ENCODE data around the gene HLA-DQA1. TPM values are rescaled to one million over a fixed set of nuclear protein-coding genes. Genes with fewer than 3 reads are reported as not detected.
"Not testable (repeated sequence)": the region's sequence is repeated elsewhere in the genome, so short reads cannot be mapped to it uniquely, and the experiment has no call there.

HLA-DQA1 gene
- total RNA-seq, 2 experiments from 2014 or later = 4.7 to 5.2 TPM

GRCh38 chr6:32627249-32627648, 10.0 kb upstream of the HLA-DQA1 start:
- H3K4me1 Mint-ChIP-seq = peaks cover 50% of the 10 kb centered on the region
- CTCF ChIA-PET = interaction anchor here (0.9 to 1.6 kb wide), 2 partner anchors 10 to 14 kb away, joined by 3 to 5 read pairs; no protein-coding TSS in a partner anchor
- H3K9me3 Mint-ChIP-seq = no peaks in the 10 kb centered on the region
- no peak for DNase-seq
- no peak overlapping the region for H3K4me3 Mint-ChIP-seq
- POLR2A ChIA-PET = no interaction called here
- peak overlapping the region; percentile 85 for H3K27ac Mint-ChIP-seq
- H3K27me3 Mint-ChIP-seq = no peaks in the 10 kb centered on the region
- peaks cover 15% of the 10 kb centered on the region for H3K36me3 Mint-ChIP-seq (ENCODE audit: low read depth)

- DNase-seq = peak; percentile 66
- no peaks in the 10 kb centered on the region for H3K9me3 Mint-ChIP-seq
- peak overlapping the region; percentile 85 for H3K27ac Mint-ChIP-seq
- no peak overlapping the region for H3K4me3 Mint-ChIP-seq
- H3K36me3 Mint-ChIP-seq (ENCODE audit: low read depth) = peaks cover 15% of the 10 kb centered on the region
- H3K27me3 Mint-ChIP-seq = no peaks in the 10 kb centered on the region
- ChIA-PET CTCF (interaction anchor here (0.9 to 1.6 kb wide), 2 partner anchors 10 to 14 kb away, joined by 3 to 5 read pairs; no protein-coding TSS in a partner anchor), POLR2A (no interaction called here)
- peaks cover 44% of the 10 kb centered on the region for H3K4me1 Mint-ChIP-seq
Measured at GRCh38 chr6:32627831-32628230, 9.4 kb upstream of the HLA-DQA1 start.

GRCh38 chr6:32629793-32630192, 7.4 kb upstream of the HLA-DQA1 start:
- POLR2A ChIA-PET, H3K27me3 Mint-ChIP-seq, H3K9me3 Mint-ChIP-seq, CTCF ChIA-PET, DNase-seq, H3K4me3 Mint-ChIP-seq, H3K27ac Mint-ChIP-seq: not testable (repeated sequence)
- peaks cover 15% of the 10 kb centered on the region for H3K36me3 Mint-ChIP-seq (ENCODE audit: low read depth)
- H3K4me1 Mint-ChIP-seq = peaks cover 33% of the 10 kb centered on the region

DNA sequence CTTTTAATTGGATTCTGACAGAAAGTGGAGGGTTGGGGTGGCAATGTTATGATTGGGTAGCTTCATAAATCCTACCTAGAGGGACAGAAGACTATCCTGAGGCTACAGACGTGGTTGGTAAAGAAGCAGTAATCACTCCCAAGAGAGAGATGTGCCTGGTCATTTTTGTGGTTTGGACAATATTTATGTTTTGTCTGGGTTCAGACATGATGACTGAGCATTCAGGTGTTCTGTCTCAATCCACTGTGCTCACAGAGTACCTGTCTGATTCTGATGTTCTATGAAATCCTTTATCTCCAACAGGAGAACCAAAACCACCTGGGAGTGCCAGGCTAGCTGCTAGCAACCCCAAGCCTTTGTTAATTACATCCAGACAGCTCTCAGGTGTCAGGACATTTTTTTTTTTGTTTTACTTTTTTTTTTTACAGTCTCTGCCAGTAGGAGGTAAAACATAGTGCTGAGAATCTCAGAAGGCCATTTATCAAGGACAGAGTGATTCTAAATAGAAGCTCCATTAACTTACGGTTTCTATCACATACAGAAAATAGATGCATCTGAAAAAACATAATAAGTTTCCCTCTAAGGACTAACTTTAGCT, 1.6 kb upstream of the HLA-DQA1 start:
- no peak overlapping the region for H3K4me3 Mint-ChIP-seq
- POLR2A ChIA-PET = no interaction called here

GRCh38 chr6:32637883-32638282, 677 bp downstream of the HLA-DQA1 start:
- CTCF ChIA-PET = interaction anchor here (0.6 to 0.9 kb wide), 2 partner anchors 10 to 241 kb away, joined by 4 to 5 read pairs; no protein-coding TSS in a partner anchor
- Mint-ChIP-seq H3K27me3 (peaks cover 19% of the 10 kb centered on the region), H3K27ac (no peak overlapping the region), H3K36me3 (ENCODE audit: low read depth) (no peaks in the 10 kb centered on the region), H3K4me1 (peaks cover 18% of the 10 kb centered on the region), H3K9me3 (no peaks in the 10 kb centered on the region), H3K4me3 (no peak overlapping the region)
- DNase-seq = no peak
- POLR2A ChIA-PET = no interaction called here

More for the DNA sequence above, 1.6 kb upstream of the HLA-DQA1 start:
- H3K36me3 Mint-ChIP-seq (ENCODE audit: low read depth) = no peaks in the 10 kb centered on the region
- peaks cover 4% of the 10 kb centered on the region for H3K4me1 Mint-ChIP-seq
- H3K9me3 Mint-ChIP-seq = no peaks in the 10 kb centered on the region
- CTCF ChIA-PET = no interaction called here
- H3K27ac Mint-ChIP-seq = no peak overlapping the region
- peaks cover 19% of the 10 kb centered on the region for H3K27me3 Mint-ChIP-seq
- DNase-seq = no peak

DNA sequence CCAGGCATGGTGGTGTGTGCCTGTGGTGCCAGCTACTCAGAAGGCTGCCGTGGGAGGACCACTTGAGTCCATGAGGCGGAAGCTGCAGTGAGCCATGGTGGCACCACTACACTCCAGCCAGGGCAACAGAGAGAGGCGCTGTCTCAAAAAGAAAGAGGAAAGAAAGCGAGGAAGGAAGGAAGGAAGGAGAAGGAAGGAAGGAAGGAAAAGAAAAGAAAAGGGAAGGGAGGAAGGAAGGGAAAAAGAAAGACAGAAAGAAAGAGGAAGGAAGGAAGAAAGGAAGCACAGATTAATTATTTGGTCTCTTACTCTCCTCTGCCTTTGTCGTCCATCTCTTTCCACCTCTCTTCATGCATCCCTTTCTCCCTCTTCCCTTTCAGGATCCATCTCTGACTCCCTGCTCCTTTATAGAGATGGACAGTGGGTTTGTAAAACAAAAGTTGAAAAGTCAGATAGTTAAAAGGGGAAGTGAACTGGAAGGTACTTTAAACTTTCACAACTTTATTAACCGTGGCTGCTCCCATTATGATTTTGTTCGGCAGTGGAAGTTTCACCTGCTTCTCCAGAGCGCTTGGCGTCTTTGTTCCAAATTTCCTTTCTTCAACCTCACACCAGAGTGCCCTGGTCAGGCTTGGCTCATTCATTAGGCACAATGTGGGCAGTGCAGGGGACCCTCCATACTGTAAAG, 1.5 kb downstream of the HLA-DQA1 start:
- Mint-ChIP-seq H3K4me3 (no peak overlapping the region), H3K36me3 (ENCODE audit: low read depth) (no peaks in the 10 kb centered on the region), H3K27ac (no peak overlapping the region), H3K27me3 (peaks cover 19% of the 10 kb centered on the region), H3K4me1 (peaks cover 21% of the 10 kb centered on the region), H3K9me3 (no peaks in the 10 kb centered on the region)
- ChIA-PET POLR2A (no interaction called here), CTCF (no interaction called here)
- DNase-seq = no peak

DNA sequence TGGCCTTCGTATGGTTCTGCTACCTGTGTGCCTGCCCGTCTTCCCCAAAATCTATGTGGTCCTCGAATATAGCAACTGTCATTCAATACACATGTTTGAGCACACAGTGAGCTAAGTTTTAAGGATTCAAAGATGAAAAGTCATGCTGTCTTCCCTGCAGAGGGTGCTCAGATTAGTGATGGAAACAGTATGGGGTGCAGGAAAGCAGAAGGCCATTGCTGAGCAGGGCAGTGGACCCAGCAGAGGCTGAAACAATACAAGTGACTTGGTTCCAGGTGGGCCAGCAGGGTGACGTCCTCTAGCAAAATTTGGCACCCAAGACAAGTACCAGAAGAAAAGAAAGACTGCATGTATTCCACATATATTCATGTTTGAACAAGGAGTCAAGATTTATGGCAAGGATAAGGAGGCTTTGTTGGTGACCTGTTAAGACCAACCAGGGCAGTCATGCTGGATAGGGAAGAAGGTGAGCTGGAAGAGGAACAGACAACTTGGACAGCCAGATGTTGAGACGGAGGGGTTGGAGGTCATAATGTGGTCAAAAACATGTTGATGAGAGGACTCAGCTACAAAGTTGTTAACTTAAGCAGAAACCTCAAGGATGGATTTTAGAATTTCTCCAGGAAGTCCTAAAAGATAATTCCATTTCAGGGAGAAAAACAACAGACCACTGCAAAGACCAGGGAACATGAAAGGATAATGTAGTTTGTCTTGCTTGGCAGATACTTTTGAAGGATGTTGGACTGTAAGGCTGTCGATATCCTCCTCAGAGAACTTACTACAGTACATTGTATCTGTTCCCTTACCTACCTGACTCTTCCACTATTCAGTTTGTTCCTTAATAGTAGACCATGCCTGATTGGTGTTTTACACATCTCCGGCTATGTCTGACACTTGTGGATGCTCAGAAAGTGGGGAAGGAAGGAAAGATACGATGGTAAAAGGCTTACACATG, 2.5 kb downstream of the HLA-DQA1 start:
- H3K36me3 Mint-ChIP-seq (ENCODE audit: low read depth) = no peaks in the 10 kb centered on the region
- no peak for DNase-seq
- H3K4me3 Mint-ChIP-seq = no peak overlapping the region
- H3K4me1 Mint-ChIP-seq = peaks cover 18% of the 10 kb centered on the region
- CTCF ChIA-PET = no interaction called here
- no peaks in the 10 kb centered on the region for H3K9me3 Mint-ChIP-seq
- H3K27ac Mint-ChIP-seq = no peak overlapping the region
- peaks cover 18% of the 10 kb centered on the region for H3K27me3 Mint-ChIP-seq
- POLR2A ChIA-PET = no interaction called here

- no peak overlapping the region for H3K27ac Mint-ChIP-seq
- ChIA-PET POLR2A (no interaction called here), CTCF (no interaction called here)
- H3K36me3 Mint-ChIP-seq (ENCODE audit: low read depth) = no peaks in the 10 kb centered on the region
- H3K27me3 Mint-ChIP-seq = peaks cover 9% of the 10 kb centered on the region
- H3K4me1 Mint-ChIP-seq = peaks cover 18% of the 10 kb centered on the region
- no peak overlapping the region for H3K4me3 Mint-ChIP-seq
- no peak for DNase-seq
- no peaks in the 10 kb centered on the region for H3K9me3 Mint-ChIP-seq
Measured at GRCh38 chr6:32641122-32641521, 3.9 kb downstream of the HLA-DQA1 start.

DNA sequence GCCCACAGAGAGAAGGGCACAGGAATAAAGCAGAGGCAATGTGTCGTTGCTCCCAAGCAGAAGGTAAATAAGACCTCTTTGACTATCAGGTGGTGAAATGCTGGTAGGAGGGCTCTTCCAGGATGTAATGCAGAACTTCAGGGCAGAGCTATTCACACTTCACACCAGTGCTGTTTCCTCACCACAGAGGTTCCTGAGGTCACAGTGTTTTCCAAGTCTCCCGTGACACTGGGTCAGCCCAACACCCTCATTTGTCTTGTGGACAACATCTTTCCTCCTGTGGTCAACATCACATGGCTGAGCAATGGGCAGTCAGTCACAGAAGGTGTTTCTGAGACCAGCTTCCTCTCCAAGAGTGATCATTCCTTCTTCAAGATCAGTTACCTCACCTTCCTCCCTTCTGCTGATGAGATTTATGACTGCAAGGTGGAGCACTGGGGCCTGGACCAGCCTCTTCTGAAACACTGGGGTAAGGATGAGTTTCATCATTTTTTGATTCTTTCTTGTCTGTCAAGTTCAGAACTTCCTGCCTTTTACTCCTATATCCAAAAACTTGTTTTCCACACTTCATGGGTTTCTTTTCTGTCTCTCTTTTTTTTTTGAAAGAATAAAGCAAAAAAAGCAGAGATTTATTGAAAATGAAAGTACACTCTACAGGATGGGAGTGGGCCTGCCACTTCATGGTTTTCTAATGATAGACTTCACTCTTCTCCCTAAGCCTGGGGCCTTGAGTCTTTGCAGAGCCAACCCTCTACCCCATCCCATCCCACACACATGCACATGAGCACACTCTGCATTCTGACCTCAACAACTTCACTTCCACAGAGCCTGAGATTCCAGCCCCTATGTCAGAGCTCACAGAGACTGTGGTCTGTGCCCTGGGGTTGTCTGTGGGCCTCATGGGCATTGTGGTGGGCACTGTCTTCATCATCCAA, 4.8 kb downstream of the HLA-DQA1 start:
- CTCF ChIA-PET = interaction anchor here (2.2 kb wide), 1 partner anchor 50 kb away, joined by 5 read pairs; no protein-coding TSS in a partner anchor
- peaks cover 18% of the 10 kb centered on the region for H3K4me1 Mint-ChIP-seq
- H3K36me3 Mint-ChIP-seq (ENCODE audit: low read depth); DNase-seq; H3K9me3 Mint-ChIP-seq; POLR2A ChIA-PET; H3K27me3 Mint-ChIP-seq; H3K4me3 Mint-ChIP-seq: not testable (repeated sequence)
- peak overlapping the region; percentile 55 for H3K27ac Mint-ChIP-seq

GRCh38 chr6:32642720-32643106, 5.5 kb downstream of the HLA-DQA1 start:
- ChIA-PET POLR2A (no interaction called here), CTCF (interaction anchor here (2.2 kb wide), 1 partner anchor 49 kb away, joined by 5 read pairs; no protein-coding TSS in a partner anchor)
- no peak for DNase-seq
- Mint-ChIP-seq H3K4me3 (no peak overlapping the region), H3K36me3 (ENCODE audit: low read depth) (no peaks in the 10 kb centered on the region), H3K27me3 (peaks cover 7% of the 10 kb centered on the region), H3K4me1 (peaks cover 18% of the 10 kb centered on the region), H3K9me3 (no peaks in the 10 kb centered on the region), H3K27ac (peak overlapping the region; percentile 55)

- CTCF ChIA-PET = interaction anchor here (2.2 kb wide), 1 partner anchor 48 kb away, joined by 5 read pairs; no protein-coding TSS in a partner anchor
Measured at GRCh38 chr6:32643904-32644303, 6.7 kb downstream of the HLA-DQA1 start.

DNA sequence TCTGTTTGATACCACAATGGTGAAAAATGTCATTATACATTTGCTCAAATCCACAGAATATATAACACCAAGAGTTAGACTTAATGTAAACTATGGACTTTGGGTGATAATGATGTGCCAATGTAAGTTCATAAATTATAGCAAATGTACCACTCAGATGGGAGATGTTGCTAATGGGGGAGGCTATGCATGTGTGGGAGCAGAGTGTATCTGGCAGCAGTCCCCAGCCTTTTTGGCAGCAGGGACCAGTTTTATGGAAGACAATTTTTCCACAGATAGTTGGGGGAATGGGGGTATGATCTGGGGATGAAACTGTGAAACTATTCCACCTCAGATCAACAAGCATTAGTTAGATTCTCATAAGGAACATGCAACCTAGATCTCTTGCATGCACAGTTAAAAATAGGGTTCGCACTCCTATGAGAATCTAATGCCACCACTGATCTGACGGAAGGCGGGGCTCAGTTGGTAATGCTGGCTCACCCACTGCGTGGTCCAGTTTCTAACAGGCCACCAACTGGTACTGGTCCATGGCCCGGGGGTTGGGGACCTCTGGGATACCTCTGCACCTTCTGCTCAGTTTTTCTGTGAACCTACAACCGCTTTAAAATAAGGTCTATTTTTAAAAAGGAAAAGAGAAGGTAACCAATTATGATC, 8.0 kb downstream of the HLA-DQA1 start:
- Mint-ChIP-seq H3K36me3 (ENCODE audit: low read depth) (no peaks in the 10 kb centered on the region), H3K27me3 (peaks cover 19% of the 10 kb centered on the region), H3K4me1 (peaks cover 18% of the 10 kb centered on the region), H3K4me3 (no peak overlapping the region), H3K27ac (no peak overlapping the region), H3K9me3 (no peaks in the 10 kb centered on the region)
- ChIA-PET CTCF (no interaction called here), POLR2A (no interaction called here)
- DNase-seq = no peak

More at GRCh38 chr6:32643904-32644303, 6.7 kb downstream of the HLA-DQA1 start:
- Mint-ChIP-seq H3K27me3 (peaks cover 14% of the 10 kb centered on the region), H3K36me3 (ENCODE audit: low read depth) (no peaks in the 10 kb centered on the region), H3K4me3 (no peak overlapping the region), H3K9me3 (no peaks in the 10 kb centered on the region), H3K27ac (no peak overlapping the region), H3K4me1 (peaks cover 18% of the 10 kb centered on the region)
- POLR2A ChIA-PET = no interaction called here
- no peak for DNase-seq

Measured in activated CD4-positive, alpha-beta T cell treated with anti-CD3 and anti-CD28 coated beads, Interleukin-2, amount 10 ng/mL, durations not matched to agents 7 days and 5 days (primary cell).